Measurements from ENCODE around the gene MTMR12.
A peak's percentile ranks its signal among the peaks of the same experiment; 100 is the strongest.

The MTMR12 gene

DNA sequence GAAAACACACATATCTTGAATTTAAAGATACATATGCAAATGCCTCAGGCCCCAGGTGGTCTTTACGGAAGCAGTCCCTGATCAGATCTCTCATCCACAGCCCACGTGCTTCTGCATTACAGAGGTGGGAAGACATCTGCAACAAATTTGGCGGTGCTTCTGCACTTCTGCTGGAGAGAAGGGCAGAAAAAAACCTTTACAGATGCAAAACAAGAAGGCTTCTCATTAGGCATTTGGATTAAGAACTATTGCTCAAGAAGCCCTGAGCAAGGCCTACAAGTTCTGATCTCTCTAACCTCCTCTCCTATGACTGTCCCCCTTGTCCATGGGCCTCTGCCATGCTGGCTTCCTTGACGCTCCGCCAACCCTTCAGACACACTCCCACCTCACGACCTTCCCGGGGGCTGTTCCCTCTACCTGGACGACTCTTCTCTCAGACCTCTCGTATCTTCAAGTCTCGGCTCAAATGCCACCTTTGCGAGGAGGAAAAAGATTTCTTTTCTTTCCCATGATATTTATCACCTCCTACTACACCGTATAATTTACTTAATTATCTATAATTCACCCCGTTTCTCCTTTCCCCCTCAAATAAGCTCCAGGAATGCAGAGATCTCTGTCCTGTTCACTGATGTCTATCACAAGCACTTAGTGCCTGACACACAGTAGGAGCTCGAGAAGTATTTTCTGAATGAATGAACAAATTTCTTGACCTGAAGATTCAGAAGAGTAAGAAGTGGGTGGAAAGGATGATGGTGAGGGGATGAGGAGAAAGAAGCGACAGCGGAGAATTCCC lies 1.1 kb downstream of the MTMR12 start:
- Histone ChIP-seq H3K9ac (ENCODE audit: low read depth, low read length) (peak overlapping the region; percentile 86), H3K4me2 (ENCODE audit: low read length) (peak overlapping the region; percentile 94), H3K27me3 (ENCODE audit: control insufficient read depth, insufficient read depth, low read length) (no peaks in the 10 kb centered on the region), H3K36me3 (ENCODE audit: insufficient read depth, low read length) (no peaks in the 10 kb centered on the region), H3K9me3 (replicated peaks; ENCODE audit: low read length) (no peaks in the 10 kb centered on the region), H3K4me1 (ENCODE audit: control insufficient read depth, insufficient read depth, low read length) (peaks cover 8% of the 10 kb centered on the region), H3K4me3 (ENCODE audit: low read length) (peak overlapping the region; percentile 98)

GRCh38 chr5:32309761-32310160 lies 3.0 kb downstream of the MTMR12 start:
- H3K9me3 ChIP-seq (replicated peaks; ENCODE audit: low read length) = no peaks in the 10 kb centered on the region
- H3K36me3 ChIP-seq (ENCODE audit: insufficient read depth, low read length) = no peaks in the 10 kb centered on the region
- no peak overlapping the region for H3K4me2 ChIP-seq (ENCODE audit: low read length)
- H3K4me3 ChIP-seq (ENCODE audit: low read length) = no peak overlapping the region
- H3K4me1 ChIP-seq (ENCODE audit: control insufficient read depth, insufficient read depth, low read length) = peaks cover 8% of the 10 kb centered on the region
- no peak overlapping the region for H3K9ac ChIP-seq (ENCODE audit: low read depth, low read length)
- H3K27me3 ChIP-seq (ENCODE audit: control insufficient read depth, insufficient read depth, low read length) = no peaks in the 10 kb centered on the region

DNA sequence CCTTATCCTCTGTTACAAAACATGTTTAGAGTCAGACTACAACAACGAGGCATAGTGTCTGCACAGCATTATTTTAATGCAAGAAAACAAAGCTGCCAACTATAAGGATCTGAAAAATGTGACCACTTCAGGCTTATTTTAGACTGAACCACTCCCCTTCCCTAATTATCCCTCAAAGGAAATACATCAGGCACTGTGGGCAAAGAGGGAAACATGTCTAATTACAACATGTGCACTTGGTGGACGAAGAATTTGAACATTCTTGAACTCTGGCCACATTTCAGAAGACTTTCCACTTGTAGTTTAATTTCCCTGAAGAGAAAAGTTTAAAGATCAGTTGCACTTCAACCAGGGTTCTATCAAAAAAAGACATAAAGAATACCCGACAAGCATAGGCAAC lies 3.8 kb downstream of the MTMR12 start:
- Histone ChIP-seq H3K4me3 (ENCODE audit: low read length) (no peak overlapping the region), H3K4me2 (ENCODE audit: low read length) (no peak overlapping the region), H3K36me3 (ENCODE audit: insufficient read depth, low read length) (no peaks in the 10 kb centered on the region), H3K27me3 (ENCODE audit: control insufficient read depth, insufficient read depth, low read length) (no peaks in the 10 kb centered on the region), H3K9ac (ENCODE audit: low read depth, low read length) (no peak overlapping the region), H3K9me3 (replicated peaks; ENCODE audit: low read length) (no peaks in the 10 kb centered on the region), H3K4me1 (ENCODE audit: control insufficient read depth, insufficient read depth, low read length) (peaks cover 8% of the 10 kb centered on the region)

DNA sequence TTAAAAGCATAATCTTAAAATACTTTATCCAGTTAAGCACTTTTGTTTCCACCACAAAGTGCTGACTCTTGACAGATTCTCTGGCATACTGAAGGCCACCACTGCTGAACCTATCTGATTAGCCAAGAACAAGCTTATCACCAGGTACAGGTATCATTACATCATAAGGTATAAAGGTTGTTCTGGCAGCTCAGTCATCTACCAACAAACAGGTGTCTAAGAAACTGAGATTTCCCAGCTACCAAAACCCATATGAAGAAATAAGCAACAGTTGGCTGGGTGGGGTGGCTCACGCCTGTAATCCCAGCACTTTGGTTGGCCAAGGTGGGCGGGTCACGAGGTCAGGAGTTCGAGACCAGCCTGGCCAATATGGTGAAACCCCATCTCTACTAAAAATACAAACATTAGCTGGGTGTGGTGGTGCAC lies 5.0 kb downstream of the MTMR12 start:
- Histone ChIP-seq H3K36me3 (ENCODE audit: insufficient read depth, low read length) (no peaks in the 10 kb centered on the region), H3K27me3 (ENCODE audit: control insufficient read depth, insufficient read depth, low read length) (no peaks in the 10 kb centered on the region), H3K9me3 (replicated peaks; ENCODE audit: low read length) (no peaks in the 10 kb centered on the region), H3K9ac (ENCODE audit: low read depth, low read length) (no peak overlapping the region), H3K4me3 (ENCODE audit: low read length) (no peak overlapping the region), H3K4me1 (ENCODE audit: control insufficient read depth, insufficient read depth, low read length) (peaks cover 8% of the 10 kb centered on the region), H3K4me2 (ENCODE audit: low read length) (no peak overlapping the region)

- H3K4me3 ChIP-seq (ENCODE audit: low read length) = no peak overlapping the region
Observed at GRCh38 chr5:32304622-32305021, 8.1 kb downstream of the MTMR12 start.

GRCh38 chr5:32303755-32304120 lies 9.0 kb downstream of the MTMR12 start:
- H3K4me1 ChIP-seq (ENCODE audit: control insufficient read depth, insufficient read depth, low read length) = no peaks in the 10 kb centered on the region
- no peaks in the 10 kb centered on the region for H3K27me3 ChIP-seq (ENCODE audit: control insufficient read depth, insufficient read depth, low read length)
- no peaks in the 10 kb centered on the region for H3K36me3 ChIP-seq (ENCODE audit: insufficient read depth, low read length)
- no peak overlapping the region for H3K4me3 ChIP-seq (ENCODE audit: low read length)
- H3K9me3 ChIP-seq (replicated peaks; ENCODE audit: low read length) = no peaks in the 10 kb centered on the region
- no peak overlapping the region for H3K9ac ChIP-seq (ENCODE audit: low read depth, low read length)
- no peak overlapping the region for H3K4me2 ChIP-seq (ENCODE audit: low read length)

More at GRCh38 chr5:32304622-32305021, 8.1 kb downstream of the MTMR12 start:
- Histone ChIP-seq H3K36me3 (ENCODE audit: insufficient read depth, low read length) (no peaks in the 10 kb centered on the region), H3K27me3 (ENCODE audit: control insufficient read depth, insufficient read depth, low read length) (no peaks in the 10 kb centered on the region), H3K4me1 (ENCODE audit: control insufficient read depth, insufficient read depth, low read length) (no peaks in the 10 kb centered on the region), H3K4me2 (ENCODE audit: low read length) (no peak overlapping the region), H3K9me3 (replicated peaks; ENCODE audit: low read length) (no peaks in the 10 kb centered on the region), H3K9ac (ENCODE audit: low read depth, low read length) (no peak overlapping the region)

DNA sequence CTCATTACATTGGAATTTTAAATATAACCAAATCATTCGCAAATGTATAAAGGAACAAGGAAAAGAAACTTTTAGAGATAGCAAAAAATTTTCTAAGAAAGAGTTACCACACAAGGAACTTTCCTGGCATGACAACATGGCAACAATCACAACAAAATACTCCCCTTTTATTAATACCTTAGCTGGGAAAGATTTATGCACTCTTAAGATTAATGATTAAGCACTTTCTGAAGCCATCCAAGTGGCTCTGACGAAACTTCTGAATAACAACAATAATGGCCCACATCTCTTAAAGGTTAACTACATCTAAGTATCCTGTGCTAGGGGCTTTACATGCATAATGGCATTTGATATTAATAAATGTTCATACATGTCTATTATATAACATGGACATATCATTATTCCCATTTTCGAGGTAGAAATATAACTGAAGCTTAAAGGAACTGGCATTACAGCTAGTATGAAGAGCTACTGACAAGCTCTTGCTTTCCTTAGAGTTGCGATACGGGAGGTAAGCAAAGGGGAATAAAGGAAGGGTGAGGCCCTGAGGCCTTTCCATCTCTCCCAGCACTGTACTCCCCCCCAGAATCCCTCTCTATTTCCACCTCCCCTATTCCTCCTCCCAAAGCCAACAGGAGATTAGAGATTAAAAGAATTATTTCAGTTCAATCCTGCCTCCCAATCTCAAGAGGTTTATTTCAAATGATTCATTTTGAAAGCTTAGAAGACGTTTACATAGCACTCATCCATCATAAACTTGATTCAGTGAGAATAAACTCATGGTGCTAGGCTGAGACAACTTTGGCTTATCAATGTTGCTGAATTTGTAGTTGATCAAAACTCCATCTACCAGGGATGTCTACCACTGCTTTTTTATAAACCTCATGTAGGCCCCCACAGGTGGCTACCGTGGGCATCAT lies 9.6 kb downstream of the MTMR12 start:
- Histone ChIP-seq H3K9me3 (replicated peaks; ENCODE audit: low read length) (no peaks in the 10 kb centered on the region), H3K4me2 (ENCODE audit: low read length) (no peak overlapping the region), H3K27me3 (ENCODE audit: control insufficient read depth, insufficient read depth, low read length) (no peaks in the 10 kb centered on the region), H3K4me1 (ENCODE audit: control insufficient read depth, insufficient read depth, low read length) (peaks cover 1% of the 10 kb centered on the region), H3K9ac (ENCODE audit: low read depth, low read length) (no peak overlapping the region), H3K4me3 (ENCODE audit: low read length) (no peak overlapping the region), H3K36me3 (ENCODE audit: insufficient read depth, low read length) (no peaks in the 10 kb centered on the region)

GRCh38 chr5:32301891-32302290 lies 10.8 kb downstream of the MTMR12 start:
- Histone ChIP-seq H3K9me3 (replicated peaks; ENCODE audit: low read length) (no peaks in the 10 kb centered on the region), H3K4me2 (ENCODE audit: low read length) (no peak overlapping the region), H3K9ac (ENCODE audit: low read depth, low read length) (no peak overlapping the region), H3K4me1 (ENCODE audit: control insufficient read depth, insufficient read depth, low read length) (peaks cover 6% of the 10 kb centered on the region), H3K36me3 (ENCODE audit: insufficient read depth, low read length) (no peaks in the 10 kb centered on the region), H3K27me3 (ENCODE audit: control insufficient read depth, insufficient read depth, low read length) (no peaks in the 10 kb centered on the region), H3K4me3 (ENCODE audit: low read length) (no peak overlapping the region)

DNA sequence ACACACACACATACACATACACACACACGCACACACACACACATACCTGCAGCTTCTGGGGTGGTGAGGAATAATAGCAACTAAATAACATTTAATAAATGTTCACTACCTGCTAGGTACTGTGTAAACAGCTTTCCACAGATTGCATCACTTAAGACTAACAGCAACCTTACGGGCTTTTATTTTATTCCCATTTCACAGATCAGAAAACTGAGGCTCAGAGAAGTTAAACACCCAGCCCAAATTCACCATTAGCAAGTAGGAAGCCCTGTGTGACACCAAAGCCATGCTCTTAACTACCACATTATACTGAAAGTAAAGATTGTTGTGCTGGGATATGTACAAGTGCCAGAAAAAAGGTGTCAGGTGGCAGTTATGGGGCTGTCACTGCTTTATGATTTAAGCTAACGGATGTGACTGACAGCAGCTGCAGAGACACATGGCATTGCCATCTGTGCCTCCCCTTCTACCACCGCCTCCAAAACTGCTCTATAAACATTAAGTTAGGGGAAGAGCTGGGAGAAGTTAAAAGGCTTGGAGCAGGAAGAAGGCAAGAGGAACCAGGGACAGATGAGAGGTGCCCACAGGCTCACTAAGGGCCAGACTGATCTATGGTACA lies 13.6 kb downstream of the MTMR12 start:
- Histone ChIP-seq H3K4me2 (ENCODE audit: low read length) (no peak overlapping the region), H3K9me3 (replicated peaks; ENCODE audit: low read length) (no peaks in the 10 kb centered on the region), H3K9ac (ENCODE audit: low read depth, low read length) (no peak overlapping the region), H3K4me1 (ENCODE audit: control insufficient read depth, insufficient read depth, low read length) (peaks cover 6% of the 10 kb centered on the region), H3K36me3 (ENCODE audit: insufficient read depth, low read length) (peaks cover 17% of the 10 kb centered on the region), H3K27me3 (ENCODE audit: control insufficient read depth, insufficient read depth, low read length) (no peaks in the 10 kb centered on the region), H3K4me3 (ENCODE audit: low read length) (no peak overlapping the region)

DNA sequence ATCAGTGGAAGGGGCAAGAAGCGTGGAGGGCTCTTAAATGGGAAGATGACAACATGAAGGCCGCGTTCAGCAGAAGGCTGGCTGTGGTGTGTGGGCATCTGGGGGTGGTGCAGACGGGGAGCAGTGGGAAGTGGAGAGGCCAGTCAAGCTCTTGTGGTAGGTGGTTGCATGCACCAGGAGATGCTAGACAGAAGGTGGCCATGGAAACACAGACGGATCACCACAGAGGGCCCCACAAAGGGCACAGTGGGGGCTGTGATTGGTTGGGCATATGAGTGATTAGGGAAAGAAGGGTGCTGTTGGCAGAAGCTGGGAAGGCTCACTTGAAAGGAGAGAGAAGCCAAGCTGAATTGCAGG lies 14.7 kb downstream of the MTMR12 start:
- Histone ChIP-seq H3K4me2 (ENCODE audit: low read length) (no peak overlapping the region), H3K4me1 (ENCODE audit: control insufficient read depth, insufficient read depth, low read length) (peaks cover 6% of the 10 kb centered on the region), H3K4me3 (ENCODE audit: low read length) (no peak overlapping the region), H3K27me3 (ENCODE audit: control insufficient read depth, insufficient read depth, low read length) (no peaks in the 10 kb centered on the region), H3K9ac (ENCODE audit: low read depth, low read length) (no peak overlapping the region), H3K9me3 (replicated peaks; ENCODE audit: low read length) (no peaks in the 10 kb centered on the region), H3K36me3 (ENCODE audit: insufficient read depth, low read length) (peaks cover 17% of the 10 kb centered on the region)

GRCh38 chr5:32297181-32298058 lies 15.3 kb downstream of the MTMR12 start:
- Histone ChIP-seq H3K4me3 (ENCODE audit: low read length) (no peak overlapping the region), H3K36me3 (ENCODE audit: insufficient read depth, low read length) (peaks cover 17% of the 10 kb centered on the region), H3K27me3 (ENCODE audit: control insufficient read depth, insufficient read depth, low read length) (no peaks in the 10 kb centered on the region), H3K4me1 (ENCODE audit: control insufficient read depth, insufficient read depth, low read length) (peaks cover 6% of the 10 kb centered on the region), H3K9me3 (replicated peaks; ENCODE audit: low read length) (no peaks in the 10 kb centered on the region), H3K9ac (ENCODE audit: low read depth, low read length) (no peak overlapping the region), H3K4me2 (ENCODE audit: low read length) (no peak overlapping the region)
